ENCODE results near the gene PHEX.

DNA sequence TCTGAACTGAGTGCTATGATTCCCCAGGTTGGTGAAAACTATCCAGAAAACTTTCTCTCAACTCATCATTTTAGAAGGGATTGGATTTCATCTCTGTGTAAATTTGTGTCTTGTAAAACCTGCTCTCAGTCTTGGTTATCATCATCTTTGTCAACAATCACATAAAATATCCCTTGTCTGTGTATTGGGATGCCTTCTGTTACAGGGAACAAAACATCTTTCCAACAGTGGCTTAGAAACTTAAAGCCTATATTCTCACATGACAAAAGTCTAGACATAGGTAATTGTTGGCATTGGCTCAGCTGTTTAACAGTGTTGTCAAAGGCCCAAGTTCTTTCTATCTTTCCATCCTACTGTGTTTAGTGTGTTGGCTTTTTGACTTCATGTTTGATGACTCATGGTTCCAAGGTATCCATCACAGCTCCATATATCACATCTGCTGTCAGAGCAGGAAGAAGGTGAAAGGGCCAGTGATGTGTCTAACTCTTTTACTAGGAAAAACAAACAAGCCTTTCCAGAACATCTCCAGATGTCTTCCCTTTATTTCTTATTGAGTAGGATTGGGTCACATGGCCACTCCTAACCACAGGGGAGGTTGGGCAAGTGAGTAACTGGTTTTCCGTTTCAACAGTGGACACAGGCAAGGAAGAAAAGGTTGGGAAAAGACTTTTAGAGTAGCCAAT is 65.0 kb downstream of the PHEX start:
- TF ChIP-seq, protein P1, sequence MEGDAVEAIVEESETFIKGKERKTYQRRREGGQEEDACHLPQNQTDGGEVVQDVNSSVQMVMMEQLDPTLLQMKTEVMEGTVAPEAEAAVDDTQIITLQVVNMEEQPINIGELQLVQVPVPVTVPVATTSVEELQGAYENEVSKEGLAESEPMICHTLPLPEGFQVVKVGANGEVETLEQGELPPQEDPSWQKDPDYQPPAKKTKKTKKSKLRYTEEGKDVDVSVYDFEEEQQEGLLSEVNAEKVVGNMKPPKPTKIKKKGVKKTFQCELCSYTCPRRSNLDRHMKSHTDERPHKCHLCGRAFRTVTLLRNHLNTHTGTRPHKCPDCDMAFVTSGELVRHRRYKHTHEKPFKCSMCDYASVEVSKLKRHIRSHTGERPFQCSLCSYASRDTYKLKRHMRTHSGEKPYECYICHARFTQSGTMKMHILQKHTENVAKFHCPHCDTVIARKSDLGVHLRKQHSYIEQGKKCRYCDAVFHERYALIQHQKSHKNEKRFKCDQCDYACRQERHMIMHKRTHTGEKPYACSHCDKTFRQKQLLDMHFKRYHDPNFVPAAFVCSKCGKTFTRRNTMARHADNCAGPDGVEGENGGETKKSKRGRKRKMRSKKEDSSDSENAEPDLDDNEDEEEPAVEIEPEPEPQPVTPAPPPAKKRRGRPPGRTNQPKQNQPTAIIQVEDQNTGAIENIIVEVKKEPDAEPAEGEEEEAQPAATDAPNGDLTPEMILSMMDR (conservative IDR thresholded peaks at IDR 0.05), result no peak
- no peak for TF ChIP-seq ZFX (IDR thresholded peaks at IDR 0.05)

Measured in C4-2B (cell line).